Stimulated activated CD8-positive, alpha-beta memory T cell treated with anti-CD3 and anti-CD28 coated beads, Interleukin-4, amount 100 ng/mL, for 1 hour (primary cell): Measurements from ENCODE around the gene MYO5B.
"Not testable (repeated sequence)": the region's sequence is repeated elsewhere in the genome, so short reads cannot be mapped to it uniquely, and the experiment has no call there.

ENCODE experiments used
- DNase-seq, 2 donors: peaks; one replicate each; pipeline ENCODE4 v3.0.0-alpha.2; 2020; ENCODE audit warnings: low read depth in 2 of 2, low spot score in 1 of 2

Gene MYO5B

GRCh38 chr18:49808553-49809191, 386.3 kb downstream of the MYO5B start:
- DNase-seq = not testable (repeated sequence)

- no peak for DNase-seq
Observed at GRCh38 chr18:49804096-49804495, 390.9 kb downstream of the MYO5B start.

GRCh38 chr18:49802623-49803022, 392.3 kb downstream of the MYO5B start:
- DNase-seq = no peak

GRCh38 chr18:49800491-49800890, 394.5 kb downstream of the MYO5B start:
- DNase-seq = not testable (repeated sequence)

GRCh38 chr18:49799806-49800205, 395.1 kb downstream of the MYO5B start:
- not testable (repeated sequence) for DNase-seq

GRCh38 chr18:49798001-49798400, 396.9 kb downstream of the MYO5B start:
- DNase-seq = no peak

GRCh38 chr18:49795612-49796552, 399.1 kb downstream of the MYO5B start:
- no peak for DNase-seq

GRCh38 chr18:49794743-49795142, 400.2 kb downstream of the MYO5B start:
- DNase-seq = no peak

- DNase-seq = not testable (repeated sequence)
Observed at GRCh38 chr18:49789560-49790134, 405.3 kb downstream of the MYO5B start.

- no peak for DNase-seq
Observed at GRCh38 chr18:49788327-49788898, 406.5 kb downstream of the MYO5B start.

- DNase-seq = no peak
Observed at GRCh38 chr18:49786019-49786720, 408.8 kb downstream of the MYO5B start.

GRCh38 chr18:49784427-49785185, 410.3 kb downstream of the MYO5B start:
- DNase-seq = no peak

- not testable (repeated sequence) for DNase-seq
Observed at GRCh38 chr18:49783631-49784030, 411.3 kb downstream of the MYO5B start.

- DNase-seq = no peak
Observed at GRCh38 chr18:49778826-49779465, 416.0 kb downstream of the MYO5B start.
